GM18526 (cell line): ENCODE data around the gene GLO1.
A peak's percentile ranks its signal among the peaks of the same experiment; 100 is the strongest.

ENCODE experiments used
- POLR2A ChIP-seq: IDR thresholded peaks from 3 replicates; pipeline ENCODE4 v1.6.1; 2011; ENCODE audit not compliant: insufficient read length; ENCODE audit errors: extremely low read depth

GLO1 gene

GRCh38 chr6:38702558-38703397 lies at the start of gene GLO1:
TSS of gene GLO1 (minus strand) at chr6:38703145. CDS start at chr6:38703054, 91 bp downstream.
- peak; percentile 77 for TF ChIP-seq POLR2A

DNA sequence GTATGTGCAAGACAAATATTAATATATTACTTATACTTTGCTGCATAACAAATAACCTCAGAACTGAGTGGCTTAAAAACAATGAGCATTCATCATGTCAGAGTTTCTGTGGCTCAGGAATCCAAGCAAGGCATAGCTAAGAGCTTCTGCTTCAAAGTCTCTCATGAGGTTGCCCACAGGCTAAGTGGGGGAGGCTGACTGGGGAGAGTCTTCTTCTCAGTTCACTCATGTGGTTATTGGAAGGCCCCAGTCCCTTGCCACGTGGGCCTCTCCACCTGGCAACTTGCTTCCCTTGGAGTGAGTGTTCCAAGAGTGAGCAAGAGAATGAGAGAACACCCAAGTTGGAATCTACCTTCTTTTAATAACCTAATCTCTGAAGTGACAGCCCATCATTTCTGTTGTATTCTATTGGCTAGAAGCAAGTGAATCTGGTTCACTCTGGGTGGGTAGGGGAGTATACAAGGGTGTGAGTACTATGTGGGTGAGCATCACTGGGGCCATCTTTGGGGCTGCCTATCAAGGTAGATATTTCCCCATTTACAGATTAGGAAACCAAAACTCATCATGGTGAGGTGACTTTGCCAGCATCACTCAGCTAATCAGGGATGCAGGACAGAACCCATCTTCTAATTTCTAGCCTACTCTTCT lies 48.1 kb upstream of the GLO1 start:
- TF ChIP-seq POLR2A: no peak

GRCh38 chr6:38749473-38749872 lies 46.5 kb upstream of the GLO1 start:
- TF ChIP-seq POLR2A: no peak

DNA sequence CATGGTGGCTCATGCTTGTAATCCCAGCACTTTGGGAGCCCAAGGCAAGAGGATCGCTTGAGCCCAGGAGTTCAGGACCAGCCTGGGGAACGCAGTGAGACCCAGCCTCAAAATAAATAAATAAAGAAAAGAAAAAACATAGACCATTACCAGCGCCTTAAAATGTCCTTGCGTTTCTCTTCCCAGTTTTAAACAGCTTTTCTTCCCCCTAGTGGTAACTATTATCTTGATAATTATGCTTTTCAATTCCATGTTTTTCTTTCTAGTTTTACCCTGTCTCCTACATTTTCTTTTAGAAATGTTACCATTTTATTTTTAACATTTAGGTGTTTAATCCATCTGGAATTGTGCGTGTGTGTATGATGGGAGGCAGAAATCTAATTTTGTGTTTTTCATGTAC lies 36.6 kb upstream of the GLO1 start:
- TF ChIP-seq POLR2A: no peak

- TF ChIP-seq POLR2A: no peak
Measured at GRCh38 chr6:38738261-38738660, 35.3 kb upstream of the GLO1 start.

DNA sequence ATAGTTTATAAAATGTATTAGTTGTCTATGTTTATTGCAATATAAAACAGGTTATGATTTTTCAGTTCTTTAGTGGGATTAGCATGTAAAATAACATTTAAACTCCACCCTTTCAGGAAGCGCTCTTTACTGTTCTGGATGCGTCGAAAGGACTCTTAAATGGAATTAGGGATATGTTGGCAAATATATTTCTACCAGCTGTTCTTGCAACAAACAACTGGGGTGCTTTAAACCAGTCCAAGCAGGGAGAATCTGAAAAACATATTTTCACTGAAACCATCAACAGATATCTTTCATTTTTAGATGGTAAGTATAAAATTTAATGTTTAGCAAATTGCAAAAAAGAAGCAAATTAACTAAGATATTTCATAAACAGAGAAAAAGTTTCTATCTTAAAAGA lies 34.0 kb upstream of the GLO1 start:
- TF ChIP-seq POLR2A: no peak

DNA sequence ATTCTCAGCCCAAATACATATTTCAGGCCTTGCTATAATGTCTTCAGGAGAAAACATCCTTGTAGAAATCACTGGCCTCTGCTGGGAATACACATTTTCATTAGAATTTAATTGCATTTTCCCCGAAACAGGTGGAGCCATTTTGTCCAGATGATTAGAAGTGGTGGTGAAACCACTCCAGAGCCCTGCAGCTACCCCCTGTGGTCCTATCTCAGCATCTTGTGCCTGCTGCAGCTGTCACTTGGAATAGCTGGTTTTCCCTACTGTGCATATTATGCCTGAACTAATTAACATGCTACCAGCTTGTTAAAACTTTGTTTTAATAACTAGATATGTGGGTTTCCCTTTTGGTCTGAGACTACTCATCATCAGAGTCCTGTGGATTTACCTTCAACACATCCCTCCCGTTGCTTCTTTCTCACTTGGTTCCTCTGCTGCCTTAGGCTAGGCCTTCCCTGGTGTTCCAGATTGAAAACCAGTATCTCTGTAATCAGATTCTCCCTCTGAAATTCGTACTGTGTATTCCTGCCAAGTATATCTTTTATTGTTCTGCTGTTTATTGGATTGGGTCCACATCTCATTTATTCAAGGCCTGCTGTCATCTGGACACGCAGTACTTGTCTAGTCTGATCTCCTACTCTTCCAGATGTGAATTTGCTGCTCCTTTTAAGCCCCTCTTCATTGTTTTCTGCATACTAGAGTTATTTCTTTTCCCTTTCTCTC lies 27.4 kb upstream of the GLO1 start:
- TF ChIP-seq POLR2A: no peak

- TF ChIP-seq POLR2A: no peak
Measured at GRCh38 chr6:38728203-38728602, 25.3 kb upstream of the GLO1 start.

DNA sequence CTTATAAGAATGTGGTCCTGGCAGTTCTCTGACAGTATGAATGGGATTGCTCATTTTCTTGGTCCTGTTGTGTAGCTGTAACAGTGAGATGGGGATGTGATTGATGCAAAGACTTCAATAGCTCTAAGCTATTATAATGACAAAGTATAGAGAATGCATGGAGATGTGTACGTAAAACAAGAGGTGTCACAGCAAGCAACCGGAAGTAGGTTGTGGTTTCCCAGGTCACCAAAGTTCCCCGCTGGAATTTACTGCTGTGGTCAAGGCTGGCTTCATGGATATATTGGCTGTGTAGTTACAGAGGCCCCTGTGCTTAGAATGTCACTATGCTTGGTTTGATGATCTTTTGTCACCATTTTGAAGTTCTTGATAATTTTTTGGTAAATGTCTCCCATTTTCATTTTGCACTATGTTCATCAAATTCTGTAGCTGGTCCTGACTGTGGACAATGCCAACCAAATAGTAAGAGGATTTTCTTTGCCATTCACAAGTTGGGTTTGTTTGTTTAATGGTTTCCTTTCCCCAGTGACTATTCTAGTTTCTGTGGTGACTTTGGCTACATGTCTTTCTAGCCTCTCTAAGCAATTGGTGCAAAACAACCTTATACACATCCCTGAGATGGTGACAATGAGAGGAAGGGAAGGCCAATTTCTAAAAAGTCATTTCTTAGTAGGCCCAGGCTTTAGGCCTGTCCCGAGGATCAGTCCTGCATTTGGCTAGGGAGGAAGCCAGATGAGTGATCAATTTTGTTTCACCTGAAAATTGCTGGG lies 22.7 kb upstream of the GLO1 start:
- TF ChIP-seq POLR2A: no peak

DNA sequence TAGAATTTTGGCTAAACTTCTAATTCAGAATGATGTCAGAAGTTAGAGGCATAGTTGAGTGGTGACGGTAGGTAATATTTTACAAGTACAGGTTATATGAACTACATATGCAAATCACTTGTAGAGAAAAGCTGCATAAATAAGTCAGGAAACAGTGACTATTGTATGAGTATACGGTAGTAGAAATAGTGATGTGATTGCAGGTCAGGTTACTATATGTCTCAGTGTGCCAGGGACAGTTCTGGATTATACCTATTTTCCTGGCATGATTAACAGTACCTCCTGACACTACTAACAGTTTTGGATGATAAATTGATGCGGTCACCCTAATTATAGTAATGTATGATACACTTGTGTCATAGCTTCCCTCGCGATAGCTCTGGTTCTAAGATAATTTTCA lies 21.4 kb upstream of the GLO1 start:
- TF ChIP-seq POLR2A: no peak

- no peak for TF ChIP-seq POLR2A
Measured at GRCh38 chr6:38723783-38724182, 20.8 kb upstream of the GLO1 start.

GRCh38 chr6:38722727-38723334 lies 19.9 kb upstream of the GLO1 start:
- no peak for TF ChIP-seq POLR2A

- TF ChIP-seq POLR2A: no peak
Measured at GRCh38 chr6:38722038-38722437, 19.1 kb upstream of the GLO1 start.

- no peak for TF ChIP-seq POLR2A
Measured at GRCh38 chr6:38720295-38720694, 17.4 kb upstream of the GLO1 start.

GRCh38 chr6:38719358-38719757 lies 16.4 kb upstream of the GLO1 start:
- TF ChIP-seq POLR2A: no peak

- no peak for TF ChIP-seq POLR2A
Measured at GRCh38 chr6:38716825-38717224, 13.9 kb upstream of the GLO1 start.
